Psoas muscle (tissue), 8 donors: ENCODE results near the gene CMTR1. TPM values are rescaled to one million over a fixed set of nuclear protein-coding genes. Genes with fewer than 3 reads are reported as not detected.

Experiments used
- ATAC-seq, 4 donors: fragments of 200-7000 bp; cut with Tn5 transposase; one replicate each; pipeline ENCODE4 v1.9.1; 2020; ENCODE audit warnings: moderate library complexity in 3 of 4, mild to moderate bottlenecking in 2 of 4
- DNase-seq, 2 donors: peaks; one replicate each; pipeline ENCODE4 v3.0.0-alpha.2; 2020
- H3K27ac ChIP-seq: fragments of 200-600 bp; one replicate; pipeline ENCODE4 v1.8.0; 2022
- H3K27me3 ChIP-seq, 3 donors: fragments of 200-600 bp in 1 of 3; one replicate each; pipeline versions ENCODE4 v1.6.1 to v1.8.0; 2013 to 2022; ENCODE audit warnings: low read length in 2 of 3, mild to moderate bottlenecking in 2 of 3, moderate library complexity in 1 of 3; ENCODE audit not compliant: insufficient read depth in 3 of 3
- H3K36me3 ChIP-seq, 2 donors: fragments of 200-600 bp in 1 of 2; one replicate each; pipeline versions ENCODE4 v1.6.1 to v1.8.0; 2013 to 2022; ENCODE audit warnings: low read depth in 1 of 2, mild to moderate bottlenecking in 1 of 2, moderate library complexity in 1 of 2; ENCODE audit not compliant: insufficient read depth in 1 of 2
- H3K4me1 ChIP-seq: fragments of 200-600 bp; one replicate; pipeline ENCODE4 v1.8.0; 2022
- H3K4me3 ChIP-seq: fragments of 200-600 bp; one replicate; pipeline ENCODE4 v1.8.0; 2022; ENCODE audit warnings: mild to moderate bottlenecking
- H3K9me3 ChIP-seq: fragments of 200-600 bp; one replicate; pipeline ENCODE4 v1.8.0; 2022
- CTCF ChIP-seq: fragments of 200-600 bp; IDR thresholded peaks from one replicate; pipeline ENCODE4 v1.8.0; 2022; ENCODE audit warnings: antibody characterized with exemption
- WGBS, 3 donors: extraction: QIAGEN DNeasy Blood & Tissue Kit; methylation state at CpG; one replicate each; pipeline versions ENCODE4 v1.1.6 to v1.1.7; 2013; 5-methylcytosine and 5-hydroxymethylcytosine counted together
- intact Hi-C, 2 donors: fragments of 100-400 bp; cut with DNase I; formaldehyde crosslinking; loops; one replicate each; pipeline versions ENCODE4 v1.11.0 to v1.14.2; 2022
- polyA plus RNA-seq, 3 donors: library from polyadenylated mRNA; stranded (reverse); fragments of 200-250 nt; gene quantifications; one replicate each; pipeline ENCODE4 v1.2.3, GENCODE V29; 2013
- total RNA-seq, 4 donors: library from RNA; stranded (reverse); fragmentation: NEBNext Ultra II Directional in 2 of 4; extraction: Animal tissue kit (Norgen Biotek cat#: 25700) in 2 of 4; gene quantifications; one replicate each; pipeline versions ENCODE4 v1.2.1 to v1.2.4, GENCODE V29; 2021 to 2023
- donor health status: healthy with polysubstance abuse.
- donor health status: DM: no; HTN: no; CAD: no; lungs with moderate emphysema.
- donor health status: Bipolar disorder and iron deficiency.
- donor health status: healthy.
- donor health status: DM: yes; HTN: yes; CAD: no.
- donor health status: DM: no; HTN: no; CAD: no.
- donor health status: DM: no; HTN: no; CAD: no.
- donor health status: DM: yes; HTN: yes; CAD: no.

Gene CMTR1
- total and polyA plus RNA-seq, 7 donors = 8.8 to 29.9 (median 24.4) TPM

DNA sequence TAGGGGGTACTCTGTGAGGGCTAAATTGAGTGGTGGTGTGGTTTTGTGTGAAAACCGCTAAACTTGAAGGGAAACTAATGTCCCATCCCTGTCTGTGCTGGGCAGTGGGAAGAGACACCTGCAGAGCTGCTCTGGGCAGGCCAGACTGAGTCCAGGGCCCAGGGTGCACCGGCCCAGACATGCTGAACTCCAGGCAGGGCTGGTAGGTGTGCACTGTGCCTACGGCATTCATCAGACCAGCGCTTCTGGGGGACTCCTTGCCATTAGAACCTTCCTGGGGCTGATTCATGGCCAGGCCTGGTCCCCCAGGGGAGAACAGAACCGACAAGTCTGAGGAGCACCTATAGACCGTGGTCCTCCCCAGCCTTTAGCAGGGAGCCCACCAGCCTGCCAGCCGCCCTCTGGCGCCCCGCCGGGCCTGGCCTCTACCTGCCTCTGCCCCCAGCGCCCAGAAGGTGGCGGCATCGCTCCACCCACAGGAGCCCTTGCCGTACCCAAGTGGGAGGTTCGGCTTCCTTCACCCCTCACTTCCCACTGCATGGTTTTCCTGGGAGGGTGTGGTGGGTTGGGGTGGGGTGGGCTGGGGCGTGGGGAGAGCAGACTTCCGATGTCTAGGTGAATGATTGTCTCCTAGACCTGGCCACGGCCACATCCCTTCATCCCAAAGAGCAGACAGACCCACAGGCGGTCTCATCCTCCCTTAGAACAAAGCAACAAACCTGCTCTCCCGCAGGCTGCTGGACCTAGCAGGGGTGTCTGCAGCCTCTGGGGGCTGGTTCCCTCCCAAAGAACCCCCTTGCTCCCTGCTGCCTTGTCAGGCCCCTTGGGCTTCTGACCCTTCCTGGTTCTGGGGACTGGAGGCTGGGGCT, 51.1 kb downstream of the CMTR1 start:
- Histone ChIP-seq H3K9me3 (no peaks in the 10 kb centered on the region), H3K36me3 (peaks cover 4 to 31% of the 10 kb centered on the region in 2 donors), H3K27ac (no peak overlapping the region), H3K4me3 (no peak overlapping the region), H3K4me1 (no peaks in the 10 kb centered on the region), H3K27me3 (no peaks in the 10 kb centered on the region)
- TF ChIP-seq CTCF = peak; percentile 71
- intact Hi-C loops = loop anchor here (1.0 to 10.0 kb wide), 5 partner anchors 83 to 1011 kb away; no protein-coding TSS in a partner anchor
- ATAC-seq (peak; percentile 76 to 88 (median 80)), DNase-seq (peak; percentile 46 to 81)
- WGBS, 3 donors = 49 to 59% (median 58%) methylated on average over 18 to 20 of the region's 20 CpGs

GRCh38 chr6:37484786-37485170, 51.8 kb downstream of the CMTR1 start:
- Histone ChIP-seq H3K9me3 (no peaks in the 10 kb centered on the region), H3K4me1 (no peaks in the 10 kb centered on the region), H3K27me3 (no peaks in the 10 kb centered on the region), H3K36me3 (peaks cover 4 to 24% of the 10 kb centered on the region in 2 donors), H3K27ac (no peak overlapping the region), H3K4me3 (no peak overlapping the region)
- no peak for DNase-seq
- intact Hi-C loops = loop anchor here (1.0 to 10.0 kb wide), 5 partner anchors 83 to 1010 kb away; no protein-coding TSS in a partner anchor
- no peak for ATAC-seq
- no peak for TF ChIP-seq CTCF
- 80 to 86% (median 84%) methylated on average over 7 of the region's 7 CpGs for WGBS, 3 donors

- WGBS, 3 donors = 71 to 81% (median 79%) methylated on average over 10 of the region's 10 CpGs
- no peak for ATAC-seq
- DNase-seq = no peak
- no peaks in the 10 kb centered on the region for H3K27me3 ChIP-seq
- intact Hi-C loops = loop anchor here in 1 of 2 donors (10.0 kb wide), 1 partner anchor 1010 kb away; no protein-coding TSS in a partner anchor
- H3K9me3 ChIP-seq = no peaks in the 10 kb centered on the region
- TF ChIP-seq CTCF = no peak
- H3K4me1 ChIP-seq = no peaks in the 10 kb centered on the region
- H3K27ac ChIP-seq = no peak overlapping the region
- peaks cover 4 to 19% of the 10 kb centered on the region in 2 donors for H3K36me3 ChIP-seq
- no peak overlapping the region for H3K4me3 ChIP-seq
Observed at GRCh38 chr6:37485291-37485702, 52.3 kb downstream of the CMTR1 start.

GRCh38 chr6:37486121-37486839, 53.3 kb downstream of the CMTR1 start:
- intact Hi-C loops = loop anchor here in 1 of 2 donors (10.0 kb wide), 1 partner anchor 1009 kb away; no protein-coding TSS in a partner anchor
- no peak for TF ChIP-seq CTCF
- H3K9me3 ChIP-seq = no peaks in the 10 kb centered on the region
- H3K4me1 ChIP-seq = no peaks in the 10 kb centered on the region
- H3K27me3 ChIP-seq = no peaks in the 10 kb centered on the region
- H3K4me3 ChIP-seq = no peak overlapping the region
- WGBS, 3 donors = 86 to 87% (median 87%) methylated on average over 8 of the region's 8 CpGs
- DNase-seq (no peak), ATAC-seq (no peak)
- peaks cover 0 to 9% of the 10 kb centered on the region in 2 donors for H3K36me3 ChIP-seq
- no peak overlapping the region for H3K27ac ChIP-seq
